H1 (cell line): ENCODE results near the gene HSF4. TPM values are rescaled to one million over a fixed set of nuclear protein-coding genes. Genes with fewer than 3 reads are reported as not detected.

Experiments used
- CTCF ChIA-PET: fragments of 300-600 bp; sonication (Branson Sonifier 250); formaldehyde crosslinking; loops from one replicate; lab custom pipeline; 2021; ENCODE audit not compliant: partially characterized antibody; lab: Charles Lee
- POLR2A ChIA-PET: fragments of 300-600 bp; sonication (Branson Sonifier 250); formaldehyde crosslinking; loops from one replicate; lab custom pipeline; 2021; ENCODE audit warnings: inconsistent platforms; ENCODE audit not compliant: partially characterized antibody; lab: Charles Lee
- DNase-seq, 2 experiments: peaks; one replicate each; pipeline versions ENCODE4 v3.0.0 to v3.0.0-alpha.2; 2010 to 2022; ENCODE audit warnings: low spot score in 2 of 2, low read depth in 1 of 2, mixed read lengths in 1 of 2
- FAIRE-seq: peaks from 2 replicates; lab custom pipeline; 2011; peaks lifted over from hg19 to GRCh38; lab: Jason Lieb, UNC
- H2AFZ ChIP-seq: 2 replicates; pipeline ENCODE4 v1.8.1; 2012; ENCODE audit warnings: low read length, inconsistent platforms
- H2AK5ac ChIP-seq: 2 replicates; pipeline ENCODE4 v1.6.1; 2013; ENCODE audit warnings: low read depth, low read length
- H2BK120ac ChIP-seq: replicated peaks from 2 replicates; pipeline ENCODE3; 2013; ENCODE audit warnings: low read depth, low read length, inconsistent platforms
- H2BK12ac ChIP-seq: 2 replicates; pipeline ENCODE4 v1.6.1; 2013; ENCODE audit warnings: low read depth, low read length
- H2BK15ac ChIP-seq: 2 replicates; pipeline ENCODE4 v1.6.1; 2013; ENCODE audit warnings: low read length
- H2BK20ac ChIP-seq: 2 replicates; pipeline ENCODE4 v1.6.1; 2013; ENCODE audit warnings: low read length
- H2BK5ac ChIP-seq: 2 replicates; pipeline ENCODE4 v1.6.1; 2013; ENCODE audit warnings: low read depth, low read length
- H3K14ac ChIP-seq: 2 replicates; pipeline ENCODE4 v1.6.1; 2013; ENCODE audit warnings: inconsistent platforms; ENCODE audit not compliant: insufficient read length
- H3K18ac ChIP-seq: 2 replicates; pipeline ENCODE4 v1.6.1; 2013; ENCODE audit warnings: low read length; ENCODE audit errors: extremely low read depth
- H3K23ac ChIP-seq: 2 replicates; pipeline ENCODE4 v1.6.1; 2013; ENCODE audit warnings: inconsistent platforms; ENCODE audit not compliant: insufficient read length
- H3K23me2 ChIP-seq: 2 replicates; pipeline ENCODE4 v1.6.1; 2013; ENCODE audit warnings: low read depth, low read length
- H3K27ac ChIP-seq: 2 replicates; pipeline ENCODE4 v1.6.1; 2011; ENCODE audit warnings: low read depth, low read length, inconsistent platforms
- H3K27me3 ChIP-seq, 4 experiments: replicated peaks in 1 of 4; 1 replicate in 1 of 4; 2 replicates in 3 of 4; pipeline versions ENCODE4 v1.6.1 to v1.8.1; 2011 to 2013; ENCODE audit warnings: low read length in 3 of 4, mild to moderate bottlenecking in 3 of 4, inconsistent platforms in 2 of 4, mixed read lengths in 2 of 4, moderate library complexity in 1 of 4; ENCODE audit not compliant: control insufficient read depth in 3 of 4, insufficient read depth in 3 of 4; ENCODE audit errors: extremely low read depth in 1 of 4
- H3K36me3 ChIP-seq, 4 experiments: 2 replicates each; pipeline versions ENCODE4 v1.6.1 to v1.8.1; 2011 to 2013; ENCODE audit warnings: mild to moderate bottlenecking in 4 of 4, low read length in 3 of 4, moderate library complexity in 2 of 4, control low read depth in 1 of 4, inconsistent platforms in 1 of 4; ENCODE audit not compliant: insufficient read depth in 4 of 4, control insufficient read depth in 2 of 4
- H3K4ac ChIP-seq: replicated peaks from 2 replicates; pipeline ENCODE3; 2013; ENCODE audit warnings: low read length, low read depth, mixed read lengths, inconsistent platforms; ENCODE audit not compliant: insufficient read length
- H3K4me1 ChIP-seq, 4 experiments: replicated peaks in 1 of 4; 1 replicate in 1 of 4; 2 replicates in 3 of 4; pipeline versions ENCODE4 v1.6.1 to v1.8.1; 2011 to 2013; ENCODE audit warnings: low read length in 3 of 4, inconsistent platforms in 2 of 4, mixed read lengths in 1 of 4; ENCODE audit not compliant: insufficient read depth in 4 of 4, control insufficient read depth in 3 of 4
- H3K4me2 ChIP-seq, 2 experiments: 2 replicates each; pipeline versions ENCODE4 v1.6.1 to v1.8.1; 2011 to 2013; ENCODE audit warnings: low read depth in 2 of 2, low read length in 2 of 2, control low read depth in 1 of 2, inconsistent platforms in 1 of 2, mild to moderate bottlenecking in 1 of 2; ENCODE audit not compliant: insufficient read depth in 1 of 2
- H3K4me3 ChIP-seq, 4 experiments: fragments of 200-600, 300-600 bp in 1 of 4; sonication (generic), shearing (Covaris generic), sonication (Bioruptor Twin) in 1 of 4; 2 replicates each; pipeline versions ENCODE4 v1.5.1 to v1.8.1; 2011 to 2016; ENCODE audit warnings: low read length in 4 of 4, low read depth in 3 of 4, control low read depth in 2 of 4, inconsistent platforms in 2 of 4, mild to moderate bottlenecking in 2 of 4, mixed read lengths in 1 of 4, moderate library complexity in 1 of 4; ENCODE audit not compliant: insufficient read depth in 2 of 4; ENCODE audit errors: extremely low read depth in 1 of 4
- H3K56ac ChIP-seq: replicated peaks from 2 replicates; pipeline ENCODE3; 2013; ENCODE audit warnings: low read depth, mild to moderate bottlenecking, mixed read lengths, low read length, inconsistent platforms; ENCODE audit not compliant: insufficient read length
- H3K79me1 ChIP-seq: 2 replicates; pipeline ENCODE4 v1.6.1; 2013; ENCODE audit warnings: low read depth, low read length, control low read depth
- H3K79me2 ChIP-seq, 2 experiments: 2 replicates each; pipeline versions ENCODE4 v1.6.1 to v1.8.1; 2012 to 2013; ENCODE audit warnings: low read length in 2 of 2, mild to moderate bottlenecking in 2 of 2, inconsistent platforms in 1 of 2; ENCODE audit not compliant: insufficient read depth in 2 of 2, control insufficient read depth in 1 of 2
- H3K9ac ChIP-seq, 4 experiments: replicated peaks in 1 of 4; 1 replicate in 1 of 4; 2 replicates in 3 of 4; pipeline versions ENCODE4 v1.6.1 to v1.8.1; 2011 to 2013; ENCODE audit warnings: low read depth in 3 of 4, low read length in 3 of 4, control low read depth in 2 of 4, mild to moderate bottlenecking in 2 of 4, moderate library complexity in 2 of 4, inconsistent platforms in 1 of 4; ENCODE audit errors: extremely low read depth in 1 of 4
- H3K9me3 ChIP-seq, 2 experiments: 2 replicates each; pipeline versions ENCODE4 v1.6.1 to v1.8.1; 2012 to 2013; ENCODE audit warnings: mild to moderate bottlenecking in 2 of 2, moderate library complexity in 2 of 2, control low read depth in 1 of 2, inconsistent platforms in 1 of 2, low read depth in 1 of 2, low read length in 1 of 2, mixed read lengths in 1 of 2; ENCODE audit not compliant: insufficient read depth in 2 of 2
- H4K20me1 ChIP-seq, 2 experiments: replicated peaks in 1 of 2; 2 replicates each; pipeline versions ENCODE3 to v1.8.1; 2011 to 2013; ENCODE audit warnings: inconsistent platforms in 2 of 2, low read length in 2 of 2, mild to moderate bottlenecking in 1 of 2; ENCODE audit not compliant: insufficient read depth in 2 of 2, control insufficient read depth in 1 of 2
- H4K5ac ChIP-seq: 2 replicates; pipeline ENCODE4 v1.6.1; 2013; ENCODE audit warnings: low read length, low read depth, mixed read lengths, inconsistent platforms; ENCODE audit not compliant: insufficient read length
- H4K8ac ChIP-seq: 2 replicates; pipeline ENCODE4 v1.8.0; 2013; ENCODE audit warnings: mild to moderate bottlenecking, moderate library complexity, low read length, inconsistent platforms; ENCODE audit not compliant: insufficient read depth; ENCODE audit errors: extremely low read depth
- H4K91ac ChIP-seq: replicated peaks from 2 replicates; pipeline ENCODE3; 2013; ENCODE audit warnings: low read length, mixed read lengths, inconsistent platforms; ENCODE audit not compliant: insufficient read length
- BACH1 ChIP-seq: IDR thresholded peaks from 2 replicates; pipeline ENCODE4 v1.6.1; 2012; ENCODE audit warnings: low read length, improper control_type of control experiment
- CBX8 ChIP-seq: fragments of 300-800, 300-1000 bp; sonication (generic); IDR thresholded peaks from 2 replicates; pipeline ENCODE4 v1.7.1; 2016; ENCODE audit warnings: low read depth, low read length, borderline replicate concordance
- CTBP2 ChIP-seq: IDR thresholded peaks from 2 replicates; pipeline ENCODE4 v1.7.0; 2011; ENCODE audit warnings: borderline replicate concordance, mild to moderate bottlenecking, moderate library complexity, mixed read lengths, low read length; ENCODE audit not compliant: insufficient read depth, insufficient read length
- JUN ChIP-seq: IDR thresholded peaks from 2 replicates; pipeline ENCODE4 v1.6.1; 2011; ENCODE audit warnings: low read depth, mild to moderate bottlenecking, improper control_type of control experiment, low read length
- POLR2A ChIP-seq, 2 experiments: IDR thresholded peaks; 1 replicate in 1 of 2; 2 replicates in 1 of 2; pipeline ENCODE4 v1.6.1; 2011; ENCODE audit warnings: low read depth in 2 of 2, low read length in 2 of 2, mild to moderate bottlenecking in 2 of 2; ENCODE audit errors: control extremely low read depth in 1 of 2
- SIN3A ChIP-seq, 2 experiments: IDR thresholded peaks in 1 of 2; conservative IDR thresholded peaks in 1 of 2; 2 replicates each; pipeline ENCODE4 v1.6.1; 2011 to 2012; ENCODE audit warnings: low read length in 2 of 2, improper control_type of control experiment in 1 of 2, low read depth in 1 of 2, mild to moderate bottlenecking in 1 of 2
- SIRT6 ChIP-seq: IDR thresholded peaks from one replicate; pipeline ENCODE4 v1.7.1; 2012; ENCODE audit warnings: low read length, inconsistent platforms
- SP2 ChIP-seq: IDR thresholded peaks from 2 replicates; pipeline ENCODE4 v1.6.1; 2012; ENCODE audit warnings: mild to moderate bottlenecking, low read length, inconsistent platforms
- TEAD4 ChIP-seq: IDR thresholded peaks from 2 replicates; pipeline ENCODE4 v1.6.1; 2012; ENCODE audit warnings: low read depth, low read length, inconsistent platforms, mixed read lengths
- YY1 ChIP-seq: IDR thresholded peaks from 2 replicates; pipeline ENCODE4 v1.6.1; 2011; ENCODE audit warnings: low read depth, mild to moderate bottlenecking, low read length
- ZNF274 ChIP-seq: IDR thresholded peaks from 2 replicates; pipeline ENCODE4 v1.7.0; 2012; ENCODE audit warnings: low read length, borderline replicate concordance; ENCODE audit errors: extremely low read depth
- WGBS, 2 experiments: shearing (Covaris generic) in 1 of 2; methylation state at CpG; one replicate each; pipeline versions ENCODE4 v1.1.6 to v1.1.7; 2013 to 2015; ENCODE audit warnings: low lambda C conversion rate in 2 of 2, mixed read lengths in 2 of 2, inconsistent platforms in 1 of 2, low coverage in 1 of 2, missing lambda C conversion rate in 1 of 2; ENCODE audit not compliant: insufficient replicate concordance in 2 of 2, insufficient coverage in 1 of 2, insufficient read length in 1 of 2; ENCODE audit errors: extremely low coverage in 1 of 2, missing lambda C conversion rate in 1 of 2; 5-methylcytosine and 5-hydroxymethylcytosine counted together
- polyA plus RNA-seq, 7 experiments: library from polyadenylated mRNA; depleted of rRNA in 3 of 7; stranded (reverse) in 5 of 7; unstranded in 2 of 7; fragments of >200 nt in 5 of 7; fragments of 200-250 nt in 2 of 7; gene quantifications; 1 replicate in 5 of 7; 2 replicates in 1 of 7; 4 replicates in 1 of 7; pipeline versions ENCODE4 v1.2.1 to v1.2.3, GENCODE V29; 2011 to 2013; ENCODE audit warnings: missing spikeins in 2 of 7, mixed read lengths in 2 of 7
- total RNA-seq: library from RNA; stranded (reverse); fragmentation: NEBNext Ultra II Directional; extraction: Animal tissue kit (Norgen Biotek cat#: 25700); gene quantifications from 2 replicates; pipeline ENCODE4 v1.2.1, GENCODE V29; 2021

The HSF4 gene
- total and polyA plus RNA-seq, 2 of the 8 experiments (the other 6 are each of a cell fraction or from before 2014, with no cell fraction given): 0.14 TPM; not detected in 1

- Histone ChIP-seq H3K56ac (no peak overlapping the region), H2AK5ac (no peak overlapping the region), H4K20me1 (peaks cover 0 to 8% of the 10 kb centered on the region in 2 experiments), H3K27me3 (no peaks in the 10 kb centered on the region), H3K4me2 (no peak overlapping the region), H3K4me3 (no peak overlapping the region), H3K79me2 (no peaks in the 10 kb centered on the region), H3K79me1 (no peaks in the 10 kb centered on the region), H2AFZ (no peak overlapping the region), H3K4ac (no peak overlapping the region), H2BK20ac (no peak overlapping the region), H3K23ac (no peak overlapping the region), H4K5ac (no peak overlapping the region), H2BK120ac (no peak overlapping the region), H3K9ac (no peak overlapping the region), H2BK12ac (no peak overlapping the region), H3K9me3 (no peaks in the 10 kb centered on the region), H3K18ac (no peak overlapping the region), H3K4me1 (peaks cover 0 to 18% (median 9%) of the 10 kb centered on the region in 4 experiments; a peak in 5 of 7 replicates), H3K27ac (no peak overlapping the region), H3K23me2 (peaks cover 6% of the 10 kb centered on the region; the same call in 1 of the 2 replicates), H3K36me3 (peaks cover 1 to 6% (median 5%) of the 10 kb centered on the region in 4 experiments; a peak in 4 of 8 replicates), H2BK5ac (no peak overlapping the region), H3K14ac (no peak overlapping the region), H4K8ac (no peak overlapping the region), H4K91ac (no peak overlapping the region), H2BK15ac (no peak overlapping the region)
- ChIA-PET CTCF (interaction anchor here (0.8 to 7.5 kb wide), 14 partner anchors 9 to 244 kb away, joined by 3 to 78 read pairs (median 4); partner anchors contain the start of genes E2F4, EXOC3L1, MATCAP1 and NOL3), POLR2A (interaction anchor here (0.5 to 5.4 kb wide), 5 partner anchors 12 to 40 kb away, joined by 3 to 19 read pairs (median 6); partner anchors contain the start of genes MATCAP1 and TMEM208)
- FAIRE-seq: no peak
- 94% methylated on average over 12 of the region's 12 CpGs; no CpG with 5 or more reads in 1 of the 2 experiments for WGBS, 2 experiments
- no peak for DNase-seq
- TF ChIP-seq SIN3A (conservative IDR thresholded peaks at IDR 0.05 in 1 of 2, IDR thresholded peaks at IDR 0.05 in 1 of 2; ENCODE audit: low read depth in 1 of 2, low read length in 2 of 2): no peak
- no peak for TF ChIP-seq SIRT6
- no peak for TF ChIP-seq TEAD4
- TF ChIP-seq BACH1: no peak
- no peak for TF ChIP-seq ZNF274
- TF ChIP-seq CBX8: no peak
- no peak for TF ChIP-seq CTBP2
- TF ChIP-seq JUN: no peak
- no peak for TF ChIP-seq POLR2A (IDR thresholded peaks at IDR 0.05; ENCODE audit: control extremely low read depth in 1 of 2, low read depth in 2 of 2, low read length in 2 of 2)
- TF ChIP-seq SP2: no peak
- TF ChIP-seq YY1: no peak
Observed at GRCh38 chr16:67202426-67202825, 37.9 kb downstream of the HSF4 start.
